Stimulated activated effector memory CD8-positive, alpha-beta T cell treated with anti-CD3 and anti-CD28 coated beads, Interleukin-12 subunit alpha, Interleukin-12 subunit beta, amount 100 ng/mL, for 72 hours (primary cell): ENCODE results near the gene SYT14.
A peak's percentile ranks its signal among the peaks of the same experiment; 100 is the strongest.
"Not testable (repeated sequence)": the region's sequence is repeated elsewhere in the genome, so short reads cannot be mapped to it uniquely, and the experiment has no call there.

Source experiments
- ATAC-seq: fragments of 150-1000 bp; cut with Tn5 transposase; 2 replicates; pipeline ENCODE4 v1.10.0; 2021
- DNase-seq, 2 donors: peaks; one replicate each; pipeline ENCODE4 v3.0.0; 2021 to 2022; ENCODE audit warnings: low spot score in 2 of 2
- H3K27ac Mint-ChIP-seq: one replicate; pipeline ENCODE4 v1.8.0; 2022; ENCODE audit warnings: mild to moderate bottlenecking, mixed read lengths
- H3K36me3 Mint-ChIP-seq: one replicate; pipeline ENCODE4 v1.8.0; 2022; ENCODE audit warnings: mild to moderate bottlenecking, mixed read lengths
- H3K4me1 Mint-ChIP-seq: one replicate; pipeline ENCODE4 v1.8.0; 2022; ENCODE audit warnings: mixed read lengths
- H3K4me3 Mint-ChIP-seq: one replicate; pipeline ENCODE4 v1.8.0; 2022; ENCODE audit warnings: mild to moderate bottlenecking, mixed read lengths
- H3K9me3 Mint-ChIP-seq: one replicate; pipeline ENCODE4 v1.8.0; 2022; ENCODE audit warnings: mixed read lengths

SYT14 gene

DNA sequence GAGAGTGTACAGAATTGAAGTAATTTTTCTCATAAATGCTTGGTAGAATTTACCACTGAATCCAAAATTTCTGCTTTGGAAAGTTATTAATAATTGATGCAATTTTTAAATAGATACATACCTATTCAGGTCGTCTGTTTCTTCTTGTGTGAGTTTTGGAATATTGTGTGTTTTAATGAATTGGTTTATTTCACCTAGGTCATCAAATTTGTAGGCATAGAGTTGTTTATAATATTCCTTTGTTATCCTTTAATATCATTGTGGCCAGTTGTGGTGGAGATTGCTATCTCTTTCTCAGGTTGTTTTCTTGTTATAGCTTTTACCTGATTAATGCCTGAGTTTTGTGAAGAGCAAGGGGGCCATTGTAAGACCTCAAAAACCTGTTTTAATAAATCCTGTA lies 93.5 kb downstream of the SYT14 start:
- DNase-seq (no peak), ATAC-seq (no peak)
- peaks cover 3% of the 10 kb centered on the region for H3K9me3 Mint-ChIP-seq
- H3K4me1 Mint-ChIP-seq = no peaks in the 10 kb centered on the region
- no peak overlapping the region for H3K27ac Mint-ChIP-seq
- H3K4me3 Mint-ChIP-seq = no peak overlapping the region
- no peaks in the 10 kb centered on the region for H3K36me3 Mint-ChIP-seq

DNA sequence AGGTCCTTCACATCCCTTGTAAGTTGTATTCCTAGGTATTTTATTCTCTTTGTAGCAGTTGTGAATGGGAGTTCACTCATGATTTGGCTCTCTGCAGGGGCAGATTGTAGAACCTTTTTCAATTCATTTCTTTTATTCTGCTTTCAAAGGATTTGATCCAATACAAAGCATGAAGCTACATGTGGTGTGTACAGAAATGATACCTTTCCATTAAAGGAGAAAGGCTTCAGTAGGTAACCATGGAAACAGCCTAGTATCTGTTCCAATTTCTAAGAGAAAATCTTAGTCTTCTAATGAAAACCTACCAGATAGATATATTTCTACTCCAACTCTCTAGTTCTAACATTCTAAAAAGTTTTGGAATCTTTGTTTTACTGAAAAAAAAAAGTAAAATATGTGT lies 105.0 kb downstream of the SYT14 start:
- no peaks in the 10 kb centered on the region for H3K36me3 Mint-ChIP-seq
- no peak overlapping the region for H3K4me3 Mint-ChIP-seq
- DNase-seq (no peak), ATAC-seq (no peak)
- H3K4me1 Mint-ChIP-seq = no peaks in the 10 kb centered on the region
- H3K9me3 Mint-ChIP-seq = peaks cover 2% of the 10 kb centered on the region
- H3K27ac Mint-ChIP-seq = no peak overlapping the region

DNA sequence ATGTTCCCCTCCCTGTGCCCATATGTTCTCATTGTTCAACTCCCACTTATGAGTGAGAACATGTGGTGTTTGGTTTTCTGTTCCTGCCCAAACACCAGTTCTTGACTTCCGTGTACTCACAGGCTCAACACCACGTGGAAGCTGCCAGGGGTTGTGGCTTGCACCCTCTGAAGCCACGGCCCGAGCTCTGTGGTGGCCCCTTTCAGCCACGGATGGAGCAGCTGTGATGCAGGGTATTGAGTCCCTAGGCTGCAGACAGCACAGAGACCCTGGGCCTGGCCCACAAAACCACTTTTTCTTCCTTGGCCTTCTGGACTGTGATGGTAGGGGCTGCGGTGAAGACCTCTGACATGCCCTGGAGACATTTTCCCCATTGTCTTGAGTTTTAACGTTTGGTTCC lies 111.6 kb downstream of the SYT14 start:
- Mint-ChIP-seq H3K27ac (no peak overlapping the region), H3K9me3 (no peaks in the 10 kb centered on the region), H3K36me3 (no peaks in the 10 kb centered on the region), H3K4me3 (no peak overlapping the region), H3K4me1 (no peaks in the 10 kb centered on the region)
- no peak for ATAC-seq
- DNase-seq = no peak

DNA sequence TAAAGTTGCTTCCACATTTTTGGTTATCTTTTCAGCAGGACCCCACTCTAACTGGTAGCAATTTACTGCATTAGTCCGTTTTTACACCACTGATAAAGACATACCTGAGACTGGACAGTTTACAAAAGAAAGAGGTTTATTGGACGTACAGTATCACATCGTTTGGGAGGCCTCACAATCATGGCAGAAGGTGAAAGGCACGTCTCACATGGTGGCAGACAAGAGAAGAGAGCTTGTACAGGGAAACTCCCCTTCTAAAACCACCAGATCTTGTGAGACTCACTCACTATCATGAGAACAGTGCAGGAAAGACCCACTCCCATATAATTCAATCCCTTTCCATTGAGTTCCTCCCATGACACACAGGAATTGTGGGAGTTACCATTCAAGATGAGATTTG lies 112.5 kb downstream of the SYT14 start:
- ATAC-seq, H3K36me3 Mint-ChIP-seq, H3K4me3 Mint-ChIP-seq, DNase-seq, H3K9me3 Mint-ChIP-seq, H3K27ac Mint-ChIP-seq, H3K4me1 Mint-ChIP-seq: not testable (repeated sequence)

DNA sequence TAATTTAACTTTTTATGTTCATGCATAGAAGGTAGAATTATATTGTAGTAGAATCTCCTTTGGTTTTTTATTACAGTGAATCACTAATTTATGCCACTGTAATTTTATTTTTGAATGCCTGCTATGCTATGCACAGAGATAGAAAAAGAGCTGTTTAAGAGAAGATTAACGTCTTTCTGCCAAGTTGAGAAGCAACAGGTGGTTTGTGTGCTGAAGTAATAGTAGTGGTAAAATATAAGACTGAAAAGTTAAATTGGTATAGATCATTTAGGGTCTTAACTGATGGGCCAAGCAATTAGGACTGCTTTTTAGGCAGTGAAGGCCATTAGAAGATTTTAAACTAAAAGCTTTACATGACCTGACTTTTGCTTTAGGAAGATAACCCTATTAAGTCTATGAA lies 115.1 kb downstream of the SYT14 start:
- ATAC-seq = no peak
- Mint-ChIP-seq H3K36me3 (no peaks in the 10 kb centered on the region), H3K27ac (no peak overlapping the region), H3K4me3 (no peak overlapping the region), H3K9me3 (no peaks in the 10 kb centered on the region), H3K4me1 (no peaks in the 10 kb centered on the region)
- no peak for DNase-seq

DNA sequence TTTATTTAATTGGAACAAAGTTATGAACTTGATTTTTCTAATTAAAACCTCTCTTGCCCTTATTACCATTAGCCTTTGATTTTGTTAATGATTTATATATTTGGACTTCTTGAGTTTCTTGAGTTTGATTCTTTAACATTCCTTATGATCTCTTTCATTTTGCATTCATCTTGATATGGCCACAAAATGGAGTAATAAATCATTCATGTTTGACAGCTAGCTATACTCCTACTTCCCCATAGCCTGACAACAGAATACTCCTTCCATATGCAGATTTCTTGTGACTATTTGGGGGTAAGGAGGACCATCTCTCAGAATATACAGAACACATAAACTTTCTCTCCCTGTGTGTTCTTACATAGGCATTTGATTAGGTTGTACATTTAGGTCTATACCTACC lies 119.6 kb downstream of the SYT14 start:
- ATAC-seq (no peak), DNase-seq (no peak)
- H3K9me3 Mint-ChIP-seq = no peaks in the 10 kb centered on the region

DNA sequence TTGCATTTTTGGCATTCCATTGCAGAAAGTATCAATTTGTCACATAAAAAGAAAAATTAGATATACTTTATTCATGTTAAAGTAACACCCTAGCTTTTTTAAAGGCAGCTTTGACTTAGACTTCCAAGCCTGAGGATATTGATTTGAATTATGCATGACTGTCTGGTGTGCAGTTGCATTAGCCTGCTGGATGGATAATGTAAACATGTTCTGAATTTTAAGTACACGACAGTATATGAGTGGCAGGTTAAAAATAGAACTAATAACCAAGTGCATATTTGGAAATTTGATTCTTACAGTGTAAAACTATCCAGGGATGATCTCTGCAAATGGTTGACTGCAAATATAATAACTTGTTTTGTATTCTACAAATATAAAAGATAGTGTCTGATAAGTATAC lies 124.0 kb downstream of the SYT14 start:
- no peaks in the 10 kb centered on the region for H3K36me3 Mint-ChIP-seq
- peaks cover under 1% of the 10 kb centered on the region for H3K9me3 Mint-ChIP-seq
- no peak overlapping the region for H3K27ac Mint-ChIP-seq
- no peak overlapping the region for H3K4me3 Mint-ChIP-seq
- no peak for ATAC-seq
- H3K4me1 Mint-ChIP-seq = no peaks in the 10 kb centered on the region
- DNase-seq = no peak

More for the DNA sequence above, 119.6 kb downstream of the SYT14 start:
- no peak overlapping the region for H3K4me3 Mint-ChIP-seq
- no peaks in the 10 kb centered on the region for H3K4me1 Mint-ChIP-seq
- H3K27ac Mint-ChIP-seq = no peak overlapping the region
- no peaks in the 10 kb centered on the region for H3K36me3 Mint-ChIP-seq

DNA sequence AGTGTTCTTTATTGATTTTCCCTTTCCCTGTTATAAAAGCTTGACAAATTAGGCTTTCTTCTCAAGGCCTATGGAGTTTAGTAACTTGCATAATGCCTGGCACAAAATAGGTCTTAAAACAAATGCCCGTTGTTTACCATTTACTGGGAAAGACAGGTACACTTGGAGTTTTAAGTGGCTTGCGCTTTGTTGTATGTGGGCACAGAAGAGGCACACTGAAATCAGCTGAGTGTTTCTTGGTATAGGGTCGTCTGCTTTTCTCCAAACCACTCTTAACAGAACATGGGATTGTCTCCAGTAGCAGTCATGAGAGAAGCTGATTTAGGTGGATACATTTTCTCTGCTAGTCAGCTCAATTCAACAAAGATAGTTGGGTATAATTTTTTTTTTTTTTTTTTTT lies 132.5 kb downstream of the SYT14 start:
- DNase-seq = no peak
- Mint-ChIP-seq H3K4me1 (no peaks in the 10 kb centered on the region), H3K36me3 (no peaks in the 10 kb centered on the region), H3K9me3 (peaks cover 3% of the 10 kb centered on the region), H3K27ac (no peak overlapping the region), H3K4me3 (no peak overlapping the region)
- ATAC-seq = no peak

DNA sequence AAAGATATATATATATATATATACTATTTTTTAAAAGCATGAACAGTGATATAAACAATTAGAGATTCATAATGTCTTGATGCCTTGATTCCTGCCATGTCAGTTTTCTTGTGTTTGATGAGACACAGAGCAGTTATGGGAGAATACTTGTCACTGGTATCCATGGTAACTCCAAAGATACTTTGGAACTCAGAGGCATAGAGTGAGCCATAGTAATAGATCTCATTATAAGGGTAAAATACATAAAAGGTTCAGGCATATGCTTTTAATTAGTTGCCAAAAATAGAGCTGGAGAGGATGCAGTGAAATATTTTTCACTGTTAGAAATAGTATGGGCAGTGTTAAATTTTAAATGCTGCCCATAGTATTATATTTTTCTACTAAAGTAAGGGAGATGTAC lies 134.1 kb downstream of the SYT14 start:
- Mint-ChIP-seq H3K27ac (no peak overlapping the region), H3K9me3 (peaks cover 1% of the 10 kb centered on the region), H3K36me3 (no peaks in the 10 kb centered on the region), H3K4me1 (no peaks in the 10 kb centered on the region), H3K4me3 (no peak overlapping the region)
- no peak for ATAC-seq
- DNase-seq = no peak

DNA sequence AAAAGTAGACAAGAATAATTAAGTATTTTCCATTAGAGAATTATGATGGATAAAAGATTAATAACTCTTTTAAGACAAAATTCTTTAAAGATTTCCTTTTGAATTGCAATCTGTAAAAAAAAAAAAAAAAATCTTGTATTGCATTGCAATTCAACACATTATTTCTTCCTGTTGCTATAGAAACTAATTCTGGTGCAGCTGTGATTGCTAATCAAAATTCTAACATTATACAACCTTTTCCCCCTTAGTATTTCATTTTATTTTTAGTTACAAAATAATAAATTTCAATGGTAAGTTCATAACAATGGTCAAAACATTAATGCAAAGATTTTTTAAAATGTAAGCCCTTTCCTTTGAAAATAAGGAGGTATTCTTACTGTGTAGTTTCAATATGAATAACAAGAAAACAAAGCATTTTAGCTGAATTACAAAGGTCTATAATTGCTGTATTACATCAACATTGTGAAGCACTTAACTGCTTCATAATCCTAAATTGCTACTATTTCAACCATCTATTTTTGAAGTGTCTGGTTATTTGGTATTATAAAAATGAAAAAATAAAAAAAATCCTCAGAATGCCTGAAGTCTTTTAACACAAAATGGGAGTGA lies 135.0 kb downstream of the SYT14 start:
- no peaks in the 10 kb centered on the region for H3K4me1 Mint-ChIP-seq
- ATAC-seq (no peak), DNase-seq (no peak)
- H3K9me3 Mint-ChIP-seq = no peaks in the 10 kb centered on the region
- H3K36me3 Mint-ChIP-seq = no peaks in the 10 kb centered on the region
- H3K27ac Mint-ChIP-seq = no peak overlapping the region
- H3K4me3 Mint-ChIP-seq = no peak overlapping the region

DNA sequence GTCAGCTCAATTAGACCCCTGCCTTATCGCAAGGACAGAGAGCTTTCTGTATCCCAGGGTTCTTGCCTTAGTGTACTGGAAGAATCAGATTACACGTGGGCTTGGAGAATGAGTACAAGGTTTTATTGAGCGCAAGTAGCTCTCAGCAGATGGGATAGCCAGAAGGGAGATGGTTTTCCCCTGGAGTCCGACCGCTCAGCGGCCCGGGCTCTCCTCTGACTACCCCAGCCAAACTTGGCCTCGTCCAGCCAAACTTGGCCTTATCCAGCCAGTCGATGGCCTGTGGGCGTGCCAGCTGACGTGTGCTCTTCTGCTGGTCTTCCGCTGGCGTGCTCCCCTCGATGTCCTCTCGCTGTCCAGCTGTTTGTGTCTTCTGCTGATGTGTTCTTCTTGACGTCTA lies 136.9 kb downstream of the SYT14 start:
- no peak for ATAC-seq
- no peaks in the 10 kb centered on the region for H3K9me3 Mint-ChIP-seq

DNA sequence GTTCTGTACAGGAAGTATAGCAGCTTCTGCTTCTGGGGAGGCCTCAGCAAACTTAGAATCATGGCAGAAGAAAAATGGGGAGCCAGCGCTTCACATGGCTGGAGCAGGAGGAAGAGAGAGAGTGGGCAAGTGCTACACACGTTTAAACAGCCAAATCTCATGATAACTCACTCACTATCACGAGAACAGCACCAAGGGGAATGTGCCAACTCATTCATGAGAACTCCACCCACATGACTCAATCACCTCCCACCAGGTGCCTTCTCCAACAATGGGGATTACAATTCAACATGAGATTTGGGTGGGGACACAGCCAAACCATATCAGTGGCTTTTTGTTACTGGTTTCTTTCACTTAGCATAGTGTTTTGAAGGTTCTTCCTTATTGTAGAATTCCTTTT lies 138.6 kb downstream of the SYT14 start:
- no peaks in the 10 kb centered on the region for H3K4me1 Mint-ChIP-seq
- no peaks in the 10 kb centered on the region for H3K9me3 Mint-ChIP-seq
- no peak for DNase-seq
- no peak overlapping the region for H3K27ac Mint-ChIP-seq
- H3K4me3 Mint-ChIP-seq = no peak overlapping the region
- ATAC-seq = no peak
- no peaks in the 10 kb centered on the region for H3K36me3 Mint-ChIP-seq

More for the DNA sequence above, 136.9 kb downstream of the SYT14 start:
- Mint-ChIP-seq H3K4me3 (no peak overlapping the region), H3K4me1 (no peaks in the 10 kb centered on the region), H3K27ac (no peak overlapping the region), H3K36me3 (no peaks in the 10 kb centered on the region)
- DNase-seq = no peak

DNA sequence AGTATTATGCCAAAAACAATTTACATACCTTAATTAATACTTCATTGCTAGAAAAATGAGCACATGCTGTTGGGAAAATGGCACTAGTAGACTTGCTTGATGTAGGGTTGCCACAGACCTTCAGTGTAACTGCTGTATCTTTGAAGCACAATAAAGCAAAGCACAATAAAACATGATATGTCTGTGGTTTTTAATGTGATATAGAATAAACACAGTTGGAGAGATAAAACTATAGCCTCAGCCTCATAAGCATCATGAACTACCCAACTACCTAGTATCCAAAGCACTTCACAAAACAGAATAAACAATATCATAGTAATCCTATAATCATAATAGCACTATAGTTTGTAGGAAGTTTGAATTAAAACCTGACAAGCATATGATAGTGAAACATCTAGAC lies 143.5 kb downstream of the SYT14 start:
- DNase-seq (no peak), ATAC-seq (no peak)
- no peaks in the 10 kb centered on the region for H3K36me3 Mint-ChIP-seq
- no peaks in the 10 kb centered on the region for H3K4me1 Mint-ChIP-seq
- no peak overlapping the region for H3K4me3 Mint-ChIP-seq
- H3K27ac Mint-ChIP-seq = no peak overlapping the region
- no peaks in the 10 kb centered on the region for H3K9me3 Mint-ChIP-seq

DNA sequence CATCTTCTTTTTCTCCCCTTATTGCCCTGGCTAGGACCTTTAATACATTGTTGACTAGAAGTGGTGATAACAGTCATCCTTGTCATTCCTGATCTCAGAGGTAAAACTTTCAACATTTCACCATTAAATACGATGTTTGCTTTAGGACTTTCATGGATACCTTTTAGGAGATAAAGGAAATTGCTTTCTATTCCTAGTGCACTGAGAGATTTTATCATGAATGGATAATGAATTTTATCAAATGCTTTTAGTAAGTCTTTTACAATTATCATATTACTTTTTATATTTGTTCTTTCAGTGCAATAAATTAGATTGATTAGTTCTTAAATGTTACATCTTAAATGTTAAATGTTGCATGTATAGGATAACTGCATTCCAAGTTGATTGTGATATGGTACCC lies 147.3 kb downstream of the SYT14 start:
- ATAC-seq (no peak), DNase-seq (no peak)
- Mint-ChIP-seq H3K4me3 (no peak overlapping the region), H3K9me3 (peaks cover 3% of the 10 kb centered on the region), H3K27ac (no peak overlapping the region), H3K4me1 (no peaks in the 10 kb centered on the region), H3K36me3 (no peaks in the 10 kb centered on the region)

DNA sequence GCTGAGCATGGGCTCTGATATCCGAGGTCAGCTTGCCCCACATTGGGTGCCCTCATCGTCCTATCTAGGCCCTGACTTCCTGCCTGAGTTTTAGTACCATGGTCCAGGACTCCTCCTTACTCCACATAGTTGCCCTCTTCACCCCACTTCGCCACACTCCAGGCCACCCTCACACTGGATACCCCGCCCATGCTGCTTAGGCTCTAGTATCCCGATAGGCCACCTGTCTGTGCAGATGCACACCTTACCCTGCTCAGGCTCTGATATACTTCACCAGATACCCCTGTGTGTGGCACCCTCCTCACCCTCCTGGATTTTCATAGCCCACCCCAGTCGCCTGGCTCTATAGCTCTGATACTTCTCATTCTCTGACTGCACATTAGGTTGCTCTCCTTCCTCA lies 149.0 kb downstream of the SYT14 start:
- no peak overlapping the region for H3K4me3 Mint-ChIP-seq
- H3K27ac Mint-ChIP-seq = no peak overlapping the region
- DNase-seq = no peak
- ATAC-seq = peak; percentile 43
- no peaks in the 10 kb centered on the region for H3K36me3 Mint-ChIP-seq
- no peaks in the 10 kb centered on the region for H3K4me1 Mint-ChIP-seq
- peaks cover 3% of the 10 kb centered on the region for H3K9me3 Mint-ChIP-seq

DNA sequence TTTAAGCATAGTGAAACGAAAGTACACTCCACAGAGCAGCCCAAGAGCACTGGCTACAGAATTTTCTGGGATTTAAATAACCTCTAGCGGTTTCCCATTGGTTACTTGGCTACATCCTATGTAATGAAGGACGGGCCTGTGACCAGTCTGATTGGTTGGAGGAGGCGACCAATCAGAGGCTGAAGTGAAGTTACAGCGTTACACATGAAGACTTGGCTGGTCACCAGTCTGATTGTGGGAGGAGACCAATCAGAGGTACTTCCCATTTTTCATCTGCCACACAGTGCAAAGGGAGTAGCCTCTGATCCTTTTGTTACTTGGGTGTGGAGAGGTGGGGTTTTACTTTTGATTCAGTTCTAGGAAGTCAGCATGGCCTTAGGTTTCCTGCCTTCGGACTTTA lies 151.8 kb downstream of the SYT14 start:
- Mint-ChIP-seq H3K27ac (no peak overlapping the region), H3K4me3 (no peak overlapping the region), H3K36me3 (no peaks in the 10 kb centered on the region), H3K4me1 (no peaks in the 10 kb centered on the region), H3K9me3 (peaks cover 3% of the 10 kb centered on the region)
- no peak for DNase-seq
- ATAC-seq = no peak

DNA sequence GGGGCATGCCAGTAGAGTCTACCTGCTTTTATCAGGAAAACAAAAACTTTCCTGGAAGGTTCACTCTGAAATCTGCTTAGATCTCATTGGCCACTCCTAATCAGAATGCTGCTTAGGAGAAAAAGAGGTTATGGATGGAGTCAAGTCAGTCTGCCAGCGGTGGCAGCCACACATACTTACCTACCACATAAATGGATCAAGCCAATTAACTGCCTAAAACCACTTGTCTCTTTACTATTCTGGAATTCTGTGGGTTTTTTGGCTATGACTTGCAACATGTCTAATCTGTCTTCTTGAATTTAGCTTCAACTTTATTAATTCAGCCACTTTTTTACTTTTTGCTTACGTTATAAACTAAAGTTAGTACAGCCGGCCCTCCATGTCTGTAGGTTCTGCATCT lies 154.3 kb downstream of the SYT14 start:
- no peaks in the 10 kb centered on the region for H3K36me3 Mint-ChIP-seq
- peaks cover 3% of the 10 kb centered on the region for H3K9me3 Mint-ChIP-seq
- no peaks in the 10 kb centered on the region for H3K4me1 Mint-ChIP-seq
- ATAC-seq = no peak
- no peak overlapping the region for H3K4me3 Mint-ChIP-seq
- DNase-seq = no peak
- H3K27ac Mint-ChIP-seq = no peak overlapping the region
